DLD1 (cell line): ENCODE data around the gene TBXA2R.
"Not testable (repeated sequence)": the region's sequence is repeated elsewhere in the genome, so short reads cannot be mapped to it uniquely, and the experiment has no call there.

Experiments
- in situ Hi-C: cut with HindIII; loops from 2 replicates; pipeline ENCODE4 v1.10.0; 2017; ENCODE audit warnings: low sequenced_read_pairs

Gene TBXA2R

DNA sequence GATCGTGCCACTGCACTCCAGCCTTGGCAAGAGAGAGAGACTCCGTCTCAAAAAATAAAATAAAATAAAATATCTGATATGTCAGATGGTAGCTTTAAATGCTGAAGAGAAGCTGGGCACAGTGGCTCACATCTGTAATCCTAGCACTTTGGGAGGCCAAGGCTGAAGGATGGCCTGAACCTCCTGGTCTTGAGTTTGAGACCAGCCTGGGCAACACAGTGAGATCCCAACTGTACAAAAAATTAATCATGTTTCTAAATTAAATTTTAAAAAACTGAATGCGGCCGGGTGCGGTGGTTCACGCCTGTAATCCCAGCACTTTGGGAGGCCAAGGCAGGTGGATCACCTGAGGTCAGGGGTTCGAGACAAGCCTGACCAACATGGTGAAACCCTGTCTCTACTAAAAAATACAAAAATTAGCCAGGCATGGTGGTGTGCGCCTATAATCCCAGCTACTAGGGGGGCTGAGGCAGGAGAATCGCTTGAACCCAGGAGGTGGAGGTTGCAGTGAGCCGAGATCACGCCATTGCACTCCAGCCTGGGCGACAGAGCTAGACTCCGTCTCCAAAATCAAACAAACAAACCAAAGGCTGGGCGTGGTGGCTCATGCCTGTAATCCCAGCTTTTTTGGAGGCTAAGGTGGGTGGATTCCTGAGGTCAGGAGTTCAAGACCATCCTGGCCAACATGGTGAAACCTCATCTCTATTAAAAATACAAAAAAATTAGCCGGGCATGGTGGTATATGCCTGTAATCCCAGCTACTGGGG, 22.5 kb downstream of the TBXA2R start:
- in situ Hi-C loops = not testable (repeated sequence)

DNA sequence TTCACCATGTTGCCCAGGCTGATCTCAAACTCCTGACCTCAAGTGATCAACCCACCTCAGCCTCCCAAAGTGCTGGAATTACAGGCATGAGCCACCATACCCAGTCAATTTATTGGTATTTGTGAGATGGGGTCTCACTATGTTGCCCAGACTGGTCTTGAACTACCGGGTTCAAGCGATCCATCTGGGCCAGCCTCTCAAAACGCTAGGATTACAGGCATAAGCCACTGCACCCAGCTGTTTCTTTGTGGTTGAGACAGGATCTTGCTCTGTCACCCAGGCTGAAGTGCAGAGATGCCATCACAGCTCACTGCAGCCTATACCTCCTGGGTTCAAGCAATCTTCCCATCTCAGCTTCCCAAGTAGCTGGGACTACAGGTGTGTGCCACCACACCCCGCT, 24.9 kb downstream of the TBXA2R start:
- in situ Hi-C loops = not testable (repeated sequence)

DNA sequence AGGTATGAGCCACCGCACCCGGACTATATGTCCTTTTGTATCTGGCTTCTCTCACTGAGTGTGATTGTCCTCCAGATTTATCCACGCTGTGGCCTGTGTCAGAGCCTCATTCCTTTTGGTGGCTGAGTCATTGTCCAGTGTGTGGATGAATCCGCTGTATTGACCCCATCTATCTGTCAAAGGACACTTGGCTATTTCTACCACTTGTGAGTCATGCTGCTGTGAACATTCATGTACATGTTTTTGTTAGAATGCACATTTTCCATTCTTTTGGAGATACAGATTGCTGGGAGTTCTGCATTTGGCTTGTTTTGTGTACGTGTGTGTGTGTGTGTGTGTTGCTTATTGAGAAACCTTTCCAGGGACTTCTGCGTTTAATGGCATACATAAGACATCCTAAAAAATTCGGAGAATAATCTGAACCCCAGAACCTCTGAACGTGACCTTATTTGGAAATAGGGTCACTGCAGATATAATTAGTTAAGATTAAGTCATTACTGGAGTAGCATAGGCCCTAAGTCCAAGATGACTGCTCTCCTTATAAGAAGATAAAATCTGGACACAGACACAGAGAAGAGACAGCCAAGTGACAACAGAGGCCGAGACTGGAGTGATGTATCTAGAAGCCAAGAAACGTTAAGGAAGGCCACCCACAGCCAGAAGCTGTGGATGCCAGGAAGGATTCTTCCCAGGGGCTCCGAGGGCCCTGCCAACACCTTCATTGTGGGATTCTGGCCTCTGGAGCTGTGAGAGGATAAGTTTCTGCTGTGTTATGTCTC, 26.3 kb downstream of the TBXA2R start:
- in situ Hi-C loops = no loop called here

DNA sequence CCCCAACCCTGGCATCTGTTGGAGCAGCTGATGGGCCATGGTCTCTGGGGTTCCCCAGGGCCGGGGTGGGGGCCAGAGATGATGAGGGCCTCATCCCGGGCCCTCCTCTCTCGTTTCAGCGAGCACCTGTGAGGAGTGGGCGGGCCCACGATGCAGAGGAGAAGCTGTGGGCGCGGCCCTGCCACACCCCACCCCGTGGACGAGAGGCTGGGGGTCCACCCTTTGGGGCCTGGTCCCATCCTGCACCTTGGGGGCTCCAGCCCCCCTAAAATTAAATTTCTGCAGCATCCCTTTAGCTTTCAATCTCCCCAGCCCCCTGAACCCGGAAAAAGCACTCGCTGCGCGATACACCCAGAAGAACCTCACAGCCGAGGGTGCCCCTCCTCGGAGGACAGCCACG, 28.3 kb downstream of the TBXA2R start:
- in situ Hi-C loops = no loop called here

DNA sequence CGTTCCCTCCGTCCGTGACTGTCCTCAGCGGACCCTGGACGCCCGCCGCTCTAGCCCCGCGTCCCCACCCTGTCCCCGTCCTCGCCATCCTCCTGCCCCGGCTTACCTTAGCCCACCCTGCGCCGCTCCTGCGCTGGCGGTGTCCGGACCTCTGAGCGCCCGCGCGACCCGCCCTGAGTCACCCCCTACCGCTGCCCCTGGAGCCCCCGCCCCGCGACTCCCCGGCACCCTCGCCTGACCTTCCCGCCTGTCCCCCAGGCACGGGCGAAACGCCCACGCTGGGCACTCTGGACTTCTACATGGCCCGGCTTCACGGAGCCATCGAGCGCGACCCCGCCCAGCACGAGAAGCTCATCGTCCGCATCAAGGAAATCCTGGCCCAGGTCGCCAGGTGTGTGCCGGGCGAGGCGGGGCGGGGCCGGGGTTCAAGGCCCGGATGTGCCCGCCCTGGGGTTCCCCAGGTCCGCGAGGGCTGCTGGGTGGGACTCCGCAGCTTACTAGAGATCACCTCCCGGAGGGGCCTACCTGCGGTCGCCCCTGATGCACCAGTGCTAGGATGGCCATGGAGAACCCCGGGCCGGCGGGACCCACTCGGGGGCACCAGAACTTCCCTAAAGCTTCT, 28.8 kb downstream of the TBXA2R start:
- in situ Hi-C loops = no loop called here

DNA sequence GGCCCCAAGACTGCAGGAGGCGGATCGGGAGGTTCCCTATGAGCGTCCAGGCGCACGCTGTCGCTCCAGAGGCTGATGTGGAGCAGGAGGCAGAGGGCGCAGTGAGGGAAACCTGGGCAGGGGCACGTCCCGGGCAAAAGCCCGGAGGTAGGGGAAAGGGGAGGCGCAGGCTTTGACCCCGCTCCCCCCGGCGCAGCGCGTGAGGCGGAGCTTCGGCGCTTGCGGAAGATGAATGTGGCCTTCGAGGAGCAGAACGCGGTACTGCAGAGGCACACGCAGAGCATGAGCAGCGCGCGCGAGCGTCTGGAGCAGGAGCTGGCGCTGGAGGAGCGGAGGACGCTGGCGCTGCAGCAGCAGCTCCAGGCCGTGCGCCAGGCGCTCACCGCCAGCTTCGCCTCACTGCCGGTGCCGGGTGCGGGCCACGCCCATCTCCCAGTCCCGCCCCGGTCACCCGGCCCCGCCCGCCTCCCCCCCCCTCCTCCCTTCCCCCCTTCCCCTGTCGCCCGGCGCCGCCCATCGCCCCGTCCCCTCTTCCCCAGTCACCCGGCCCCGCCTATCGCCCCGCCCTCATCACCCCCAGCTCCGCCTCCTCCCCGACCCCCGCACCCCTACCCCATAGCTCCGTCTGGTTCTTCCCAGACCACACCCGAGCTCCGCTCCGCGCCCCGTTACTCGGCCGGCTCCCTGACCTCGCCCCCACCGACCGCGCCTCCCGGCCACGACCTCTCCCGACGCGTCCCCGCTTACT, 29.8 kb downstream of the TBXA2R start:
- in situ Hi-C loops = no loop called here

DNA sequence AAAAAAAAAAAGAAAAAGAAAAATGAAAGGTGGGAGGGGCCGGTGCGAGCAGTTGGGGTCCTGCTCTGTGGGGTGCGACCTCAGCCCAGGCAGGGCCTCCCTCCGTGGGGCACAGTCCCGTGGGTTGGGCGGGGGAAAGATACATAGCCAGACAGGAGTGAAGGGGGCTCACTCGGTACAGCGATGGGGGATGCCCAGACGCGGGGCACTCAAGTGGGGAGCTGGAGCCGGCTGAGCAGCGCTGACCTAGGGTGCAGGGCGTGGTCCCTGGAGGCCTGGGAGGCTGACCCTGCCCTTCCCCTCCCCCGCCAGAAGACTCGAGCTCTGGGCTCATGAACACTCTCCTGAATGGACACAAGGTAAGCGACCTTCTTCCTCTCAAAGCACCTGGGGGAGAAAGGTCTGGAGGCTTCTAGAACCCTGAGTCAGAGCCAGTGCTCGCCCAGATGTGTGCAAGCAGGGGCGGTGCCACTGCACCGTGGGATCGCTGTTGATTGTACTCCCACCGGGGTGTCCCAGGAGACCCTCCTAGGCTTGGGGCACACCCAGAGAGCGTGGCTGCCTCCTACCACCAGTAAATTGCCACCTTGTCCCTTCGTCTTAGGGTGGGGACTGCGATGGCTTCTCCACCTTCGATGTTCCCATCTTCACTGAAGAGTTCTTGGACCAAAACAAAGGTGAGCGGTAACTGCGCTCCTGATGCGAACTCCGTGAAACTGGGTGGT, 30.6 kb downstream of the TBXA2R start:
- in situ Hi-C loops = no loop called here

DNA sequence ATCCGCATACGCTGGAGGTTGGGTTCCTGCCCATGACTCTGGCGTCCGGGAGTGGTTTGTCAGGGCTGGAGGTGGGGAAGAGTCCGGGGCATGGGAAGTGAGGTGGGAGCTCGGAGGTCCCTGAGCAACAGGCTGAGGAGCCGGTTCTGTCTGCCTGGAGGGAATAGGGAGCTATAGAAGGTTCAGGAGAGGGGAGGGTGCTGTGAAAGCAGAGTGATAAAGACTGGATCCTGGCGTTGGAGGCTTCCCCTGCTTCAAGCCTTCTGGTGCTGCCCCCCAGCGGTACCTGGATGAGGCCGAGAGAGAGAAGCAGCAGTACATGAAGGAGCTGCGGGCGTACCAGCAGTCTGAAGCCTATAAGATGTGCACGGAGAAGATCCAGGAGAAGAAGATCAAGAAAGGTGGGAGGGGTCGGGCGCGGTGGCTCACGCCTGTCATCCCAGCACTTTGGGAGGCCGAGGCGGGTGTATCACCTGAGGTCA, 31.4 kb downstream of the TBXA2R start:
- in situ Hi-C loops = no loop called here

DNA sequence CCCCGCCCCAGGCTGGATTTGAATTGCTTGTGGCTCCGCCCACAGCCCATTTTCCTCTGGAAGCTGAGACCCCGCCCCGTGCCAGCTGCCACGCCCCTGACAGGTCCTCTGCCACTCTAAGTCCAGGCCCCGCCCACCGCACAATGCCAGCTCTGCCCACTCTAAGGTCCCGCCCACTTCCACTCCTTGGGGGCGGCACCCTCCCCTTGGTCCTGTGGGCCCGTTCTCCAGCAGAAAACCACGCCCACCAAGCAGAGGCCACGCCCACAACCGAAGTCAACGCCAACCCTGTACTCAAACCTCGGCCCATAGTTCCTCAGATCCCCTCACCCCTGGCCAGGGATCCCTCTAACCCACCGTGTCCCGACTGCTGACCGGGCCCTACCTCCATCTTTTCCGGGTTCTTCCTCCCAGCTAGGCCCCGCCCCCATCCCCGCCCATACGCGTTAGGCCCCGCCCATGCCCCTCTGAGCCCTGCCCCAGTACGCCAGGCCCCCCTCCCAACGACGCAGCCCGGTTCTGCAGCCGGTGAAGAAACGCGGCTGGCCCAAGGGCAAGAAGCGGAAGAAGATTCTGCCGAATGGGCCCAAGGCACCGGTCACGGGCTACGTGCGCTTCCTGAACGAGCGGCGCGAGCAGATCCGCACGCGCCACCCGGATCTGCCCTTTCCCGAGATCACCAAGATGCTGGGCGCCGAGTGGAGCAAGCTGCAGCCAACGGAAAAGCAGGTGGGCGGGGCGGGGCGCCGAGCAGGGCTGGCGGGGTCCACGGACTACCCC, 32.6 kb downstream of the TBXA2R start:
- in situ Hi-C loops = no loop called here

DNA sequence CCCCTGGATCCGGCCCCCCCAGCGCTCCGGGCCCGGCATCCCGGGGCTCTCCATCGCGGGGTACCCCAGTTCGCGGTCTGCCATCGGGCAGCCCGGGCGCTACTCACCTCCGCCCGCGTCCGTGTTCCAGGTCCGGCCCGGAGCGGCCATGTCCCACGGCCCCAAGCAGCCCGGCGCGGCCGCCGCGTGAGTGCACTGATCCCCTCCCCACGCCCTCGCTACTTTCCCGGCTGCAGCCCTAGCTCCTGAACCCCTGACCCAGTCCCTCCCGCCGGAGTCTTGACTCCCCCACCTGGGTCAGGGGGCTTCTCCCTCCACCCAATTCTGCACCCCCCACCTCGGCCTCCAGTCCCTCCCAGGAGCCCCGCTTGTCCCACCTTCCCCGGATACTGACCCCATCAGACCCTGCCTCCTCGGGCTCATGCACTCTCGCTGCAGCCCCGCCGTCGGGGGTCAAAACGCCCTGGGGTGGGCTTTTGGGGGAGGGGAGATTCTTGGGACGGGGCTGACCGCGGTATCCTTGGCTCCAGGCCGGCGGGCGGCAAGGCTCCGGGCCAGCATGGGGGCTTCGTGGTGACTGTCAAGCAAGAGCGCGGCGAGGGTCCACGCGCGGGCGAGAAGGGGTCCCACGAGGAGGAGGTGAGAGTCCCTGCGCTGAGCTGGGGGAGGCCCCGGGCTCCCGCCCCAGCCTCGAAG, 33.4 kb downstream of the TBXA2R start:
- in situ Hi-C loops = no loop called here

DNA sequence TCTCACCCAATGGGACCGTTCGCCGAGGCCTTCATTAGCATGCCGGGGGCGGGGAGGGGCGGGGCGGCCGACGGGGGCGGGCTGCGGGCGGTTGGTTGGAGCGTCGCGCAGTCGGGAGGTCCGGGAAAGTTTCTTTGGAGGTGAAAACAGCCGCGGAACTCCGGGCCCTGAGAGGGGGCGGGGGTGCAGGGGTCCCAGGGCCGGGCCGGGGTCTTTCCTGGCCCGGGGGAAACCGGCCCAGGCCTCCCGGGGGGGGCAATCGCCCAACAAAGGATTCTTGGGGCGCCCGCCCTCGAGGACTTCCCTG, 33.9 kb downstream of the TBXA2R start, which contains the start of gene HMG20B:
HMG20B (plus strand) TSS at position 90 of the 307 bp plus-strand sequence. CDS start 366 bp downstream, outside the sequence.
- in situ Hi-C loops = no loop called here

DNA sequence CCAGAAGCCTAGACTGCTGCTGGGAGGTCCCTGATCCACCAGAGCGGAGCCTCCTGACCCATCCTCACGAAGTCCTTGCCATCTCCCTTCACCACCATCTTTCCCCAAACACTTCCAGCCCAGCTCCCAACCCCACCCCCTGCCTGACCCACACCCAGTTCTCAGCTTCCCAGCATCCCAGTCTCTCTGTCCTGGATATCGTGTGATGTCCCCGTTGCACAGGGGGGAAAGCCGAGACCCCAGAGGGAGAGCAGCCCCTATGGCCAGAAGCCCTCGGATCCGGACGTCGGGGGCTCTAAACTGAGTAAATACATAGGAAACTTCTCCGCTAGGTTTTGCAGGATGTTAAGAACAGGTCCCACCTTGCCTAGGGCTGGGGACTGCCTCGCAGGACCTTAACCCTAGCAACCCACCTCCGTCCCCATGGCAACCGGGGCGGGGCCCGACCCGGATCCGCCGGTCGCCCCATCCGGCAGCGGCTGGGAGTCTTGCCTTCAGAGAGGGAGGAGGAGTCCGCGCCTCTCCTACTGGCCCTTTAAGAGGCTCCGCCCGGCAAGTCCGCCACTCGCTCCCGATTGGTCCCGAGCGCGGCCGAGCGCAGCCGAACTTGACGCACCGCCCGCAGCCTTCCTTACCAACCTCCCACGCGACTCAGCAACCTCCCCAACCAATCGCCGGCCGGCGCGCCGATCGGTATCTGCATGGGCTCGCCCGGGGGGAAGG, 34.4 kb downstream of the TBXA2R start:
- in situ Hi-C loops = no loop called here

DNA sequence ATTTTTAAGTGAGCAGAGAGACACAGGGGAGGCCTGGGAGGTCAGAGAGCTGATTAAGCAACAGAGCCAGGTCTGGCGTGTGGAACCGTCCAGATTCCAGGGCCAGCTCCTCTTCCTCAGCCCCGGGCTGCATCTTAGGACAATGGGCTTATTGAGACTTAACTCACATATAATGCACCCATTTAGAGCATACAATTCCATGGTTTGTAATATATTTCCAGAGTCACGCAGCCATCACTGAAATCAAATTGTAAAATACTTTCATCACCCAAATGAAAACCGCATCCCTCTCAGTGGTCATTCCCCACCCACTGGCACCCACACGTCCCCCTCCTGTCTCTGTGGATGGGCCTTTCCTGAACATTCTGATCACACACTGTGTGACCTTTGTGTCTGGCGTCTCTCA, 36.1 kb downstream of the TBXA2R start:
- in situ Hi-C loops = no loop called here

DNA sequence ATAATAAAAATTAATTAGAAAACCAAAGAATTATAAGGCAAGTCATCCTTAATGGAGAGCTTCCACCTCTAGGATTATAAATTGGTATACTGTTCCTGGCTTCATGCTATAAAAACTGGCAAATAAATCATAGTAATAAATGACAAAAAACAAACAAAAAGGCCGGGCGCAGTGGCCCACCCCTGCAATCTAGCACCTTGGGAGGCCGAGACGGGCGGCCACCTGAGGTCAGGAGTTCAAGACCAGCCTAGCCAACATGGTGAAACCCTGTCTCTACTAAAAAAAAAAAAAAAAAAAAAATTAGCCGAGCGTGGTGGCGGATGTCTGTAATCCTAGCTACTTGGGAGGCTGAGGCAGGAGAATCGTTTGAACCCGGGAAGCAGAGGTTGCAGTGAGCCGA, 36.6 kb downstream of the TBXA2R start:
- in situ Hi-C loops = not testable (repeated sequence)

DNA sequence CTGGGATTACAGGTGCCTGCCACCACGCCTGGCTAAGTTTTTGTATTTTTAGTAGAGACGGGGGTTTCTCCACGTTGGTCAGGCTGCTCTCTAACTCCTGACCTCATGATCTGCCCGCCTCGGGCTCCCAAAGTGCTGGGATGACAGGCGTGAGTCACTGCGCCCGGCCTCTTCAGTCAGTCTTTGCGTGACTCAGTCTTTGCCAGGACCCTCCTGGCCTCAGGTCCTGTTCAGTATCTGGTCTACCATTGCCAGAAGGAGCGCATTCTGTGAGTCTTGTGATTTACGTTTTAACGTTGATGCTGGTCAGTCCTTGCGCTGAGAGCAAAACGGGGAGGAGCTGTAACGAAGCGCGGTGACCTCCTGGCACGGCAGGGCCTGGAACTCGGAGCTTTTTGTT, 41.5 kb downstream of the TBXA2R start:
- in situ Hi-C loops = no loop called here

DNA sequence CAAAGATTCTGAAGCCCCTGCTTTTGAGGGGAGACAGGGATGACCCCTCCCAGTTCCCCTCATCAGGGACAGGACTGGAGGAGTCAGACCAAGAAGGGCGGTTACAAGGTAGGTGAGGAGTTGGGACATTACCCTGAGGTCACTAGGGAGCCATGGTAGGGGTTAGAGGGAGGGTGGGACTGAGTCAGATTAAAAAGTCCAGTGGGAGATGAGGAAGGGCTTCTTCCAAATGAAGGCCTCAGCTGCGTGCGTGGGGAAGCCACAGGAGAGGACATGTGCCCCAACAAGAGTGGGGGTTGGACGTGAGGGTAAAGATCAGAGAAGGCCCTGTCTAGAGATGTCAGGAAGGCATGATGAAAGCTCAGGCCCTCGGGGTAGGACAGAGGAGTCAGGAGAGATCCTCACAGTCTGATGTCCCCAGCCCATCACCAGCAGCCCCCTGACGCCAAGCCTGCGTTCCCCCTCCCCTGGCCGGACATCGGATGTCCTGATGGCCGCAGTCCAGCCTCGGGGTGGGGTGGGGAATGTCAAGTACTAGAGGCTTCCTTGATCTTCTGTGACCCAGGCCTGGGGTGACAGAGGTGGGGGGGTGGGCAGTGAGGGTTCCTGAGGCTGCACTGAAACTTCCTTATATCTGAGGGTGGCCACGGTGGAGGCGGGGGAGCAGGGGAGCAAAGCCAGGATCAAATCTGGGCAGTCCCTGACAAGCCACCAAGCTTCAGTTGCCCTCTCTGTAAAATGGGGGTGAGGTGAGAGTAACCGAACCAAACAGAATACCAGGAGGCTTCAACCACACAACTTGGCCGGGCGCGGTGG, 42.8 kb downstream of the TBXA2R start:
- in situ Hi-C loops = no loop called here

DNA sequence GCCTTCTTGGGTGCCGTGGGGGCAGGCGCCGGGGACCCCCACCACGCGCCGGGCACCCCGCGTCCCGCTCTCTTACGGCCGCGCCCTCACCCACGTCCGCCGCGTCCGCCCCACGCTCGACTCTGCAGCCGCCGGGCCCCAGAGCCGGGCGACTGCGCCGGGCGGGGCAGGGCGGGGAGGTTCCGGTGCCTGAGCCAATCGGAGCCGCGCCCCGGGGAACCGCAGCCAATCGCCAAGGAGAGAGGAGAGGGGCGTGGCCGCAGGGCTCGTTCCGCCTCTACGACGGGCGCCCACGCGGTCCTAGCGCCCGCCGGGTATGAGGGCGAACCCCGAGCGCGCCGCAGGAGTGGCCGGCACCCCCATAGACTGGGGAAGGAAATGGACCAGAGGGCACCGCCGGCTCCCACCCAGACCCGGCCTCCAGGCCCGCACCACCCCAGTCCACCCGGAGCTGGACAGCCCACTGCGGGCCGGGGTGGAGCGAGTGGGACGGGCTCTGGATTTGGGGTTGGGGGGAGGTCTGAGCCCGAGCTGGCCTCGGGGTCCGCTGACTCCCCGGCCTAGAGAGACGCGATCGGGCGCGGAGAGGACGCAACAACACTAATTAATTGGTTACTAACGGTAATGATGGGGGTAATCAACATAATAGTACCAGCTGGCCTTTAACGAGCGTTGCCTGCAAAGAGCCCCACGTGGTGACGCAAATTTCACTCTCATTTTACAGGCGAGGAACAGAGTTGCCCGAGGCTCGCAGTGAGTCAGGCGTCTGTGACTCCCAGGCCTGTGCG, 49.0 kb downstream of the TBXA2R start, which contains the start of gene MFSD12:
MFSD12 (minus strand) TSS at position 126 of the 788 bp plus-strand sequence. CDS start 183 bp downstream, outside the sequence.
- in situ Hi-C loops = no loop called here
